GM20000 (cell line): ENCODE results near the gene LRRC72.
"Not testable (repeated sequence)": the region's sequence is repeated elsewhere in the genome, so short reads cannot be mapped to it uniquely, and the experiment has no call there.

Experiments
- DNase-seq: peaks from one replicate; pipeline ENCODE4 v3.0.0; 2012; ENCODE audit warnings: low spot score
- TF ChIP-seq, protein P1 (sequence below): IDR thresholded peaks from 2 replicates; pipeline ENCODE4 v1.5.1; 2012; ENCODE audit warnings: mild to moderate bottlenecking, control low read depth; ENCODE audit errors: extremely low read depth, missing control alignments

LRRC72 gene

GRCh38 chr7:16531707-16532106, 5.1 kb downstream of the LRRC72 start:
- TF ChIP-seq, protein P1, sequence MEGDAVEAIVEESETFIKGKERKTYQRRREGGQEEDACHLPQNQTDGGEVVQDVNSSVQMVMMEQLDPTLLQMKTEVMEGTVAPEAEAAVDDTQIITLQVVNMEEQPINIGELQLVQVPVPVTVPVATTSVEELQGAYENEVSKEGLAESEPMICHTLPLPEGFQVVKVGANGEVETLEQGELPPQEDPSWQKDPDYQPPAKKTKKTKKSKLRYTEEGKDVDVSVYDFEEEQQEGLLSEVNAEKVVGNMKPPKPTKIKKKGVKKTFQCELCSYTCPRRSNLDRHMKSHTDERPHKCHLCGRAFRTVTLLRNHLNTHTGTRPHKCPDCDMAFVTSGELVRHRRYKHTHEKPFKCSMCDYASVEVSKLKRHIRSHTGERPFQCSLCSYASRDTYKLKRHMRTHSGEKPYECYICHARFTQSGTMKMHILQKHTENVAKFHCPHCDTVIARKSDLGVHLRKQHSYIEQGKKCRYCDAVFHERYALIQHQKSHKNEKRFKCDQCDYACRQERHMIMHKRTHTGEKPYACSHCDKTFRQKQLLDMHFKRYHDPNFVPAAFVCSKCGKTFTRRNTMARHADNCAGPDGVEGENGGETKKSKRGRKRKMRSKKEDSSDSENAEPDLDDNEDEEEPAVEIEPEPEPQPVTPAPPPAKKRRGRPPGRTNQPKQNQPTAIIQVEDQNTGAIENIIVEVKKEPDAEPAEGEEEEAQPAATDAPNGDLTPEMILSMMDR = no peak
- no peak for DNase-seq

- TF ChIP-seq, protein P1 = no peak
- DNase-seq = no peak
Observed at GRCh38 chr7:16532272-16532671, 5.6 kb downstream of the LRRC72 start.

DNA sequence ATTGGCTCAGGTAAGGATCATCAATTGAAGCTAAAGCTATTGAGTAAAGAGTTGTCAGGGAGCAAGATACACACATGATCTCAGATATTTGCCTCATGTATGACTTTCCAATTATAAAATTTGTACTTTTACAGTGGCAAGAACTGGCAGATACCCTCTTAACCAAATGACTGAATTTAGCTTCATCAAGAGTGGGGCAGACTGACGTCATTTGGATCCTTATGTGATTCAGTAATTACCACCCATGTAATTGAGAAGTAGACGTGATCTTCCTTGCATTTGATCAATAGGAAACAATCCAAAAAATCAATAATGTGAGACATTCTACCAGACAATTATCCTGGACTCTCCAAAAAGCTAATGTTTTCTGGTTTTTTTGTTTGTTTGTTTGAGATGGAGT, 8.9 kb downstream of the LRRC72 start:
- no peak for DNase-seq
- TF ChIP-seq, protein P1 = no peak

DNA sequence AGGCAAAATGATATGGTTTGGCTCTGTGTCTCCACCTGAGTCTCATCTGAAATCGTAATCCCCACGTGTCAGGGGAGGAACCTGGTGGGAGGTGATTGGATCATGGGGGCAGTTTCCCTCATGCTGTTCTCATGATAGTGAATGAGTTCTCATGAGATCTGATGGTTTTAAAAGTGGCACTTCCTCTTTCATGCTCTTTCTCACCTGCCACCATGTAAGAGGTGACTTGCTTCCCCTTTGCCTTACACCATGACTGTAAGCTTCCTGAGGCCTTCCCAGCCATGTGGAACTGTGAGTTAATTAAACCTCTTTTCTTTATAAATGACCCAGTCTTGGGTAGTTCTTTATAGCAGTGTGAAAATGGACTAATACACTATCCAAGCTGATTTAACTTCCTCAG, 13.9 kb downstream of the LRRC72 start:
- not testable (repeated sequence) for DNase-seq

DNA sequence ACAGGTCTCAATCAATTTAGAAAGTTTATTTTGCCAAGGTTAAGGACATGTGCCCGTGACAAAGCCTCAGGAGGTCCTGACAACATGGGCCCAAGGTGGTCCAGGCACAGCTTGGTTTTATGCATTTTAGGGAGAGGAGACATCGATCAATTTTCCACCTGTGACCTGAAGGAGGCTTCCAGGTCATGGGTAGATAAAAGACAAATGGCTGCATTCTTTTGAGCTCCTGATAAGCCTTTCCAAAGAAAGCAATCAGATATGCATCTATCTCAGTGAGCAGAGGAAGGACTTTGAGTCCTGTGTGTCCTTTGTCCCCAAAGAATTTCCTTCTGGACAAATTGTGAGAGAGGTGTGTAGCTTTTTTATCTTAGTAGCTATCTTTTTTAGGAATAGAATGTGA, 15.8 kb downstream of the LRRC72 start:
- DNase-seq = no peak
- TF ChIP-seq, protein P1 = no peak

DNA sequence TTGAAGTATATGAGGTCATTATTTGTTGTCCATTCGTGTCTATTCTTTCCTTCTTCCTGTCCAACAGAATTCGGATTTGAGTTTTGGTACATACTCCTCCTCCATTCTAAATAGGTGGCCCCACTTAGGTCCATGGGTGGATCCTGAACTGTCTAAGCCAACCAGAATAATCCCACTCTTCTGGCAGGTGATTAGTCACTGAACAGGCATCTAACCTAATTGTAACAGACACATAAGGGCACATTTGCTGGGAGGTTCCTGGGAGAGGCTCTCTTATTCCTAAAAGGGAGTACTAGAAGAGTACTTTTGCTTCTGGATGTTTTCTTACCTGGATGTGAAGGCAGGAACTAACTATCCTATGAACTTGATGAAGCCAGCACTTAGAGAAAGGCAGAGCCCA, 16.8 kb downstream of the LRRC72 start:
- TF ChIP-seq, protein P1 = no peak
- DNase-seq = no peak

- DNase-seq = no peak
Observed at GRCh38 chr7:16546921-16547505, 20.4 kb downstream of the LRRC72 start.

GRCh38 chr7:16548428-16548827, 21.8 kb downstream of the LRRC72 start:
- TF ChIP-seq, protein P1 = no peak
- DNase-seq = no peak

More at GRCh38 chr7:16546921-16547505, 20.4 kb downstream of the LRRC72 start:
- TF ChIP-seq, protein P1 = no peak
